Activated naive CD8-positive, alpha-beta T cell treated with anti-CD3 and anti-CD28 coated beads, Interleukin-2, amount 10 ng/mL, durations not matched to agents 7 days and 5 days (primary cell): Measurements from ENCODE around the gene ATF7. TPM values are rescaled to one million over a fixed set of nuclear protein-coding genes. Genes with fewer than 3 reads are reported as not detected.

Source experiments
- ATAC-seq: fragments of 150-1000 bp; cut with Tn5 transposase; one replicate; pipeline ENCODE4 v1.10.0; 2021; ENCODE audit warnings: low read depth, moderate library complexity
- POLR2A ChIA-PET: fragments of 350-600 bp; sonication (Branson Sonifier 250); formaldehyde crosslinking; loops from one replicate; lab custom pipeline; 2021; ENCODE audit warnings: antibody characterized with exemption; lab: Charles Lee
- DNase-seq: peaks from one replicate; pipeline ENCODE4 v3.0.0; 2021
- H3K27ac Mint-ChIP-seq: one replicate; pipeline ENCODE4 v1.8.0; 2022; ENCODE audit warnings: mild to moderate bottlenecking, mixed read lengths
- H3K27me3 Mint-ChIP-seq: one replicate; pipeline ENCODE4 v1.8.0; 2022; ENCODE audit warnings: mild to moderate bottlenecking, moderate library complexity, mixed read lengths
- H3K36me3 Mint-ChIP-seq: one replicate; pipeline ENCODE4 v1.8.0; 2021; ENCODE audit warnings: mild to moderate bottlenecking, mixed read lengths
- H3K4me1 Mint-ChIP-seq: one replicate; pipeline ENCODE4 v1.8.0; 2021; ENCODE audit warnings: mixed read lengths
- H3K4me3 Mint-ChIP-seq: one replicate; pipeline ENCODE4 v1.8.0; 2022; ENCODE audit warnings: mild to moderate bottlenecking, moderate library complexity, mixed read lengths
- H3K9me3 Mint-ChIP-seq: one replicate; pipeline ENCODE4 v1.8.0; 2021; ENCODE audit warnings: mixed read lengths
- total RNA-seq, 2 experiments: library from RNA; stranded (reverse); gene quantifications; one replicate each; pipeline ENCODE4 v1.2.3, GENCODE V29; 2021

ATF7 gene
- total RNA-seq, 2 experiments from 2014 or later, result 30.2 to 33.5 TPM

- peaks cover 21% of the 10 kb centered on the region for H3K4me1 Mint-ChIP-seq
- no peak overlapping the region for H3K4me3 Mint-ChIP-seq
- ATAC-seq, result no peak
- no peaks in the 10 kb centered on the region for H3K9me3 Mint-ChIP-seq
- no peaks in the 10 kb centered on the region for H3K27me3 Mint-ChIP-seq
- POLR2A ChIA-PET, result no interaction called here
- peaks cover 5% of the 10 kb centered on the region for H3K36me3 Mint-ChIP-seq
- DNase-seq, result no peak
- no peak overlapping the region for H3K27ac Mint-ChIP-seq
These were observed 36.3 kb downstream of the ATF7 start for GRCh38 chr12:53589915-53590314.

- ATAC-seq (no peak), DNase-seq (no peak)
- Mint-ChIP-seq H3K9me3 (no peaks in the 10 kb centered on the region), H3K36me3 (peaks cover 5% of the 10 kb centered on the region), H3K27ac (no peak overlapping the region), H3K4me3 (no peak overlapping the region), H3K27me3 (no peaks in the 10 kb centered on the region), H3K4me1 (peaks cover 23% of the 10 kb centered on the region)
- POLR2A ChIA-PET, result interaction anchor here (0.6 kb wide), 1 partner anchor 83 kb away, joined by 3 read pairs; no protein-coding TSS in a partner anchor
These were observed 36.8 kb downstream of the ATF7 start for GRCh38 chr12:53589423-53589822.

- POLR2A ChIA-PET, result no interaction called here
- H3K4me1 Mint-ChIP-seq, result peaks cover 23% of the 10 kb centered on the region
- no peaks in the 10 kb centered on the region for H3K9me3 Mint-ChIP-seq
- H3K4me3 Mint-ChIP-seq, result no peak overlapping the region
- no peak overlapping the region for H3K27ac Mint-ChIP-seq
- ATAC-seq, result no peak
- peaks cover 9% of the 10 kb centered on the region for H3K36me3 Mint-ChIP-seq
- DNase-seq, result no peak
- H3K27me3 Mint-ChIP-seq, result no peaks in the 10 kb centered on the region
These were observed 38.1 kb downstream of the ATF7 start for GRCh38 chr12:53588123-53588522.

- no peaks in the 10 kb centered on the region for H3K9me3 Mint-ChIP-seq
- peaks cover 9% of the 10 kb centered on the region for H3K36me3 Mint-ChIP-seq
- DNase-seq, result no peak
- ATAC-seq, result peak; percentile 61
- H3K4me1 Mint-ChIP-seq, result peaks cover 23% of the 10 kb centered on the region
- H3K27ac Mint-ChIP-seq, result peak overlapping the region; percentile 57
- no peak overlapping the region for H3K4me3 Mint-ChIP-seq
- no peaks in the 10 kb centered on the region for H3K27me3 Mint-ChIP-seq
- POLR2A ChIA-PET, result no interaction called here
These were observed 39.4 kb downstream of the ATF7 start for GRCh38 chr12:53586745-53587144.

GRCh38 chr12:53585448-53586125 is 40.6 kb downstream of the ATF7 start:
- DNase-seq, result no peak
- POLR2A ChIA-PET, result no interaction called here
- Mint-ChIP-seq H3K4me1 (peaks cover 22% of the 10 kb centered on the region), H3K36me3 (peaks cover 8% of the 10 kb centered on the region), H3K9me3 (no peaks in the 10 kb centered on the region), H3K27ac (no peak overlapping the region), H3K27me3 (no peaks in the 10 kb centered on the region), H3K4me3 (no peak overlapping the region)
- no peak for ATAC-seq

- DNase-seq, result no peak
- H3K27ac Mint-ChIP-seq, result no peak overlapping the region
- H3K4me3 Mint-ChIP-seq, result no peak overlapping the region
- H3K36me3 Mint-ChIP-seq, result peaks cover 6% of the 10 kb centered on the region
- peaks cover 3% of the 10 kb centered on the region for H3K4me1 Mint-ChIP-seq
- POLR2A ChIA-PET, result no interaction called here
- no peak for ATAC-seq
- no peaks in the 10 kb centered on the region for H3K9me3 Mint-ChIP-seq
- no peaks in the 10 kb centered on the region for H3K27me3 Mint-ChIP-seq
These were observed 46.6 kb downstream of the ATF7 start for GRCh38 chr12:53579545-53579955.

GRCh38 chr12:53578783-53579182 is 47.4 kb downstream of the ATF7 start:
- Mint-ChIP-seq H3K27me3 (no peaks in the 10 kb centered on the region), H3K4me1 (peaks cover 2% of the 10 kb centered on the region), H3K27ac (no peak overlapping the region), H3K4me3 (no peak overlapping the region), H3K36me3 (peaks cover 6% of the 10 kb centered on the region), H3K9me3 (no peaks in the 10 kb centered on the region)
- ATAC-seq, result no peak
- DNase-seq, result no peak
- POLR2A ChIA-PET, result no interaction called here

GRCh38 chr12:53577941-53578352 is 48.2 kb downstream of the ATF7 start:
- Mint-ChIP-seq H3K36me3 (peaks cover 3% of the 10 kb centered on the region), H3K27ac (no peak overlapping the region), H3K4me3 (no peak overlapping the region), H3K9me3 (no peaks in the 10 kb centered on the region), H3K4me1 (peaks cover 2% of the 10 kb centered on the region), H3K27me3 (no peaks in the 10 kb centered on the region)
- POLR2A ChIA-PET, result no interaction called here
- DNase-seq (no peak), ATAC-seq (no peak)

- H3K4me1 Mint-ChIP-seq, result peaks cover 11% of the 10 kb centered on the region
- POLR2A ChIA-PET, result no interaction called here
- ATAC-seq, result no peak
These were observed 50.5 kb downstream of the ATF7 start for GRCh38 chr12:53575502-53576249.

GRCh38 chr12:53572134-53572758 is 53.9 kb downstream of the ATF7 start:
- DNase-seq, result no peak
- Mint-ChIP-seq H3K4me3 (peak overlapping the region; percentile 33), H3K9me3 (no peaks in the 10 kb centered on the region), H3K4me1 (peaks cover 16% of the 10 kb centered on the region), H3K36me3 (peaks cover 8% of the 10 kb centered on the region), H3K27ac (no peak overlapping the region), H3K27me3 (no peaks in the 10 kb centered on the region)
- POLR2A ChIA-PET, result no interaction called here
- no peak for ATAC-seq

More at GRCh38 chr12:53575502-53576249, 50.5 kb downstream of the ATF7 start:
- H3K4me3 Mint-ChIP-seq, result no peak overlapping the region
- no peaks in the 10 kb centered on the region for H3K9me3 Mint-ChIP-seq
- H3K36me3 Mint-ChIP-seq, result peaks cover 8% of the 10 kb centered on the region
- no peak overlapping the region for H3K27ac Mint-ChIP-seq
- no peaks in the 10 kb centered on the region for H3K27me3 Mint-ChIP-seq
- DNase-seq, result no peak

GRCh38 chr12:53571295-53571694 is 54.9 kb downstream of the ATF7 start:
- Mint-ChIP-seq H3K27ac (no peak overlapping the region), H3K4me1 (peaks cover 16% of the 10 kb centered on the region), H3K27me3 (no peaks in the 10 kb centered on the region), H3K4me3 (no peak overlapping the region), H3K9me3 (no peaks in the 10 kb centered on the region), H3K36me3 (peaks cover 7% of the 10 kb centered on the region)
- DNase-seq, result no peak
- no peak for ATAC-seq
- POLR2A ChIA-PET, result no interaction called here

- Mint-ChIP-seq H3K9me3 (no peaks in the 10 kb centered on the region), H3K4me3 (no peak overlapping the region), H3K36me3 (peaks cover 8% of the 10 kb centered on the region), H3K27me3 (no peaks in the 10 kb centered on the region), H3K4me1 (peaks cover 23% of the 10 kb centered on the region), H3K27ac (no peak overlapping the region)
- ATAC-seq, result no peak
- no peak for DNase-seq
- POLR2A ChIA-PET, result no interaction called here
These were observed 57.2 kb downstream of the ATF7 start for GRCh38 chr12:53568809-53569557.
